Activated T-helper 1 cell treated with anti-CD3 and anti-CD28 coated beads, Interleukin-12 subunit alpha, Interleukin-12 subunit beta, Interleukin-2, Interleukin-4 antibody, amounts not matched to agents 30 ng/mL and 10 ng/mL and 1 ng/mL, durations not matched to agents 14 hours and 24 hours and 36 hours (primary cell): ENCODE results near the gene FAM131C. TPM values are rescaled to one million over a fixed set of nuclear protein-coding genes. Genes with fewer than 3 reads are reported as not detected.

Source experiments
- DNase-seq: peaks from one replicate; pipeline ENCODE4 v3.0.0; 2021; ENCODE audit warnings: low spot score
- H3K27ac Mint-ChIP-seq: one replicate; pipeline ENCODE4 v1.8.0; 2021; ENCODE audit warnings: mild to moderate bottlenecking, mixed read lengths
- H3K27me3 Mint-ChIP-seq: one replicate; pipeline ENCODE4 v1.8.0; 2022; ENCODE audit warnings: mild to moderate bottlenecking, moderate library complexity, mixed read lengths; ENCODE audit not compliant: insufficient read depth
- H3K36me3 Mint-ChIP-seq: one replicate; pipeline ENCODE4 v1.8.0; 2021; ENCODE audit warnings: low read depth, mixed read lengths
- H3K4me1 Mint-ChIP-seq: one replicate; pipeline ENCODE4 v1.8.0; 2021; ENCODE audit warnings: low read depth, mixed read lengths
- H3K4me3 Mint-ChIP-seq: one replicate; pipeline ENCODE4 v1.8.0; 2021; ENCODE audit warnings: mild to moderate bottlenecking, moderate library complexity, mixed read lengths
- H3K9me3 Mint-ChIP-seq: one replicate; pipeline ENCODE4 v1.8.0; 2021; ENCODE audit warnings: mixed read lengths
- intact Hi-C: fragments of 100-400 bp; cut with micrococcal nuclease; formaldehyde crosslinking; loops from one replicate; pipeline ENCODE4 v1.15.1; 2024
- total RNA-seq: library from RNA; stranded (reverse); gene quantifications from 2 replicates; pipeline ENCODE4 v1.2.3, GENCODE V29; 2022

Gene FAM131C
- total RNA-seq, 1 donor from 2014 or later, result 0.57 TPM

DNA sequence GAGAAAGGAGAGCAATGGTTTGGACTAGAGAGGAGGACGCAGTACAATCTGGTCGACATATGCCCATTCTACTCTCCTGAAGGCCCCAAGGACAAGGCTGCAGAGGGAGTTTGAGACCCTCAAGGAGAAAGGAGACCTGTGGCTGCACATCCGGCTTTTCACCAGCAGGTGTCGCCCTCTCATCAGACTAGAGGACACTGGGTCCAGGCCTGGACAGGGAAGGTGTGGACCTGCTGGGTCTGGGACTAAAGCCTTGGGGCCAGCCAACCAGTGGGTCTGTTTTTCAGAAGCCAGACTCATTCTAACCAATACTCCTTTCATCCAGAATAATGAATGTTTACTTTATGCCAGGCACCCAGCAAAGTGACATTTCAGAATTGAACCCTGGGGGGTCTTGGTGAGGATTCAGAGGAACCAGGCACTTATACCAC, 64.4 kb downstream of the FAM131C start:
- H3K4me1 Mint-ChIP-seq, result peaks cover 29% of the 10 kb centered on the region
- no peaks in the 10 kb centered on the region for H3K36me3 Mint-ChIP-seq
- no peaks in the 10 kb centered on the region for H3K27me3 Mint-ChIP-seq
- H3K9me3 Mint-ChIP-seq, result no peaks in the 10 kb centered on the region
- H3K4me3 Mint-ChIP-seq, result no peak overlapping the region
- DNase-seq, result peak; percentile 55
- intact Hi-C loops, result loop anchor here (1.0 to 5.0 kb wide), 5 partner anchors 24 to 217 kb away; no protein-coding TSS in a partner anchor
- no peak overlapping the region for H3K27ac Mint-ChIP-seq

Other genes with a start within 250 kb of the FAM131C start
- 81.9 and 87.6 TPM in 2 replicates for gene SPEN, start 225.9 kb downstream of the FAM131C start, total RNA-seq
- 62.6 and 68.8 TPM in 2 replicates for gene ZBTB17, start 97.5 kb downstream of the FAM131C start, total RNA-seq
- not detected in 2 replicates for gene SRARP, start 69.4 kb downstream of the FAM131C start, total RNA-seq
- gene HSPB7, start 55.6 kb downstream of the FAM131C start, total RNA-seq, result not detected in 2 replicates
- gene CLCNKA, start 51.6 kb downstream of the FAM131C start, total RNA-seq, result not detected in 2 replicates
- not detected in 2 replicates for gene CLCNKB, start 29.9 kb downstream of the FAM131C start, total RNA-seq
- gene EPHA2, start 82.4 kb upstream of the FAM131C start, total RNA-seq, result not detected in 2 replicates
- gene ARHGEF19, start 139.0 kb upstream of the FAM131C start, total RNA-seq, result 7.9 and 11.2 TPM in 2 replicates
- gene CPLANE2, start 163.5 kb upstream of the FAM131C start, total RNA-seq, result 3.8 and 4.1 TPM in 2 replicates